Activated T-helper 1 cell treated with anti-CD3 and anti-CD28 coated beads, Interleukin-2, amount 50 U/mL, for 16 hours (primary cell): ENCODE results near the gene DCPS.
"Not testable (repeated sequence)": the region's sequence is repeated elsewhere in the genome, so short reads cannot be mapped to it uniquely, and the experiment has no call there.

Experiments used
- DNase-seq, 2 donors: peaks; one replicate each; pipeline ENCODE4 v3.0.0-alpha.2; 2020; ENCODE audit warnings: low read depth in 1 of 2, low spot score in 1 of 2

DCPS gene

GRCh38 chr11:126358763-126359160, 54.9 kb downstream of the DCPS start:
- no peak for DNase-seq

DNA sequence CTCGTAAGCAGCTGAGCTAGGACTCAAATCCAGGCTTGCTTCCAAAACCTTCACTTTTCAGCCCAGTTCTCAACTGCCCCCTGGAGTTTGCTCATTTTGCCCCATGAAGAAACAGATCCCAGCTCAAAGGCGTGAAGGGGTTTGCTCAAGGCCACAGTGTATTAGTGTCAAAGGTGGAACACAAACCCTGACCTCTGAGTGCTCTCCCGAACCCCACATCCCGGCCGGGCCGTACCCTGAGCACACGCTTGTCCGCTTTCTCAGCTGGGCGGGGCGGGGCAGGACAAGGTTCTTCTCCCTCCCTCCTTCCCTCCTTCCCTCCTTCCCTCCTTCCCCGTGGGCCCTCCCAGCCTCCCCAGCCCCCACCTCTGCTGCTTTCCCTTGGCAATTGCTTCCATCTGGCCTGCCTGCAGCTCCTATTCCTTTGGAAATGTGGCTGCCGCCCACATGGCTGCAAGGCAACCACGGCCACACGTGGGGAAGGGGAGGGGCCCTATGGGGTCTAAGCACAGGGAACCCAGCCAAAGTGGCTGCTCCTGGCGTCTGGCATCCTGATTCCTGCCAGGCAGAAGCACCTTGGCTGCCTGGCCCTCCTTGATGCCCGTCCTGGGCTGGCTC, 55.7 kb downstream of the DCPS start:
- no peak for DNase-seq

- no peak for DNase-seq
These were observed 56.2 kb downstream of the DCPS start for GRCh38 chr11:126360049-126360446.

DNA sequence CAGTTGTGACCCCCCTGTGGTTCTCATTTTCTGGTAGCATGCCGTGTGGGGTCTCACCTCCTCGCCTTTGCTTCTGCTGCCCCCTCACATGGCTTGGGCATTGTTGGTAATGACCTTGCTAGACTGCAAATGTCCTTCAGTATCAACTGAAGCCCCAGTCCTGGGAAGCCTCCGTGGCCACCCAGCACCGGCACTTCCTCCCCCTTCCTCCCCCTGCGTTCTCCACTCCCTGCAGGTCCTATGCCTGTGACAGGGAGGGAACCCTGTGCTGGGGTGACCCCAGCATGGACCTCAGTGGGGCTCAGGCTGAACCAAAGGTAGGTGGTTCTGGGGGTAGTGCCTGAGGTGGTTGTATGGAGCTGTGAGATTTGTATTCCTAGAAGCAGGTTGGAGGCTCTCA, 57.5 kb downstream of the DCPS start:
- no peak for DNase-seq

DNA sequence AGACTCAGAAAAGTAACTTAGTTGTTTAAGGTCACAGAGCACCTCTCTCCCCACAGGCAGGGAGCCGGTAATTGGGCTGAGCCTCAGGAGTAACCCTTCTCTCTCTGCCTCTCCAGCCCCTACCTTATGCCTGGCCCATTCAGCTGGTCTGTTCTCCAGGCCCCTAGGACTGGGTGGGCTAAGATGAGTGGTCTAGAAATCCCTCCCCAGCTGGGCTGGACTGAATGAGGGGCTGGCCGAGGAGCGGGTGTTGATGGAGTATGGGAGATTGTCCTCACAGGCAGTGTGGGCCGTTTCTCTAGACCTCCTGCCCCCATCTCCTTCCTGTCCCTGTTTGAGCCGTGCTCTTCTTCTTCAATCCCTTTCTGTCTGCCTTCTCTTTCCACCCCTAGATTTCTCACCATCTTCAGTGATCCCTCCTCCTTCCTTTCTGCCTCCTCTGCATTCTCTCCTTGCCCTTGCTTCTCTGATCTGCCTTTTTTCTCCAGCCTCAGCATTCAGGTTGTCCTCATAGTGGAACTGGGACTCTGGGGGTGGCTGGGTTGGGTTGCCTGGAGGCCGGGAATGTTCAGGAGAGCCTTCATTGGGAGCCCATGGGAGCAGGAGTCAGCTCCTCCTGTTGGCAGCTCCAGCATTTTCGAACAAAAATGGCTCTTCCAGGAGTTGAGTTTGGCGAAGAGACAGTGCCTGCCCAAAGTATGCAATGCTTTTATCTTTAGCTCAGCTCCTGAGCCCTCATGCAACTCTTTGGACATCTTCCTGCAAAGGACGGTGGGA, 59.2 kb downstream of the DCPS start:
- DNase-seq = no peak

GRCh38 chr11:126363706-126364248, 59.9 kb downstream of the DCPS start:
- DNase-seq = no peak

DNA sequence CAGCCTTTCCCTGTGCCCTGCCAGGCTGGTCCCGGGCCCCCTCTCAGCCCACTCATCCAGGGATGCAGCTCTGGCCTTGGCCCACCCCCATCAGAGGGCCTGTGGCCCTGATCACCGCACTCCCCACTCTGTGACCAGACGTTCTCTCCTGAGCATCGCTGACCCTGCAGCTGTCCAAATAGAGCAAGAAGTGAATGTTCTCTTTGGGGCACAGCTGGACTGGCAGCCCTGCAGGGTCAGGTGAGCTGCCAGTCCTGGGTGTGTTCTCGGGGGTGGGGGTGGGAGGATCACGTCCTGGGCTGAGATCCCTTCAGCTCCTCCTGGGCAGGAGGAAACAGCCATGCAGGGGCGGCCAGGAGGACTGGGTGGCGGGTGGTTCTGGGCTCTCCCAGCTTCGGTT, 60.9 kb downstream of the DCPS start:
- not testable (repeated sequence) for DNase-seq

- DNase-seq = not testable (repeated sequence)
These were observed 61.6 kb downstream of the DCPS start for GRCh38 chr11:126365508-126365907.

GRCh38 chr11:126366064-126366822, 62.4 kb downstream of the DCPS start:
- no peak for DNase-seq

GRCh38 chr11:126366823-126367654, 63.2 kb downstream of the DCPS start:
- not testable (repeated sequence) for DNase-seq

DNA sequence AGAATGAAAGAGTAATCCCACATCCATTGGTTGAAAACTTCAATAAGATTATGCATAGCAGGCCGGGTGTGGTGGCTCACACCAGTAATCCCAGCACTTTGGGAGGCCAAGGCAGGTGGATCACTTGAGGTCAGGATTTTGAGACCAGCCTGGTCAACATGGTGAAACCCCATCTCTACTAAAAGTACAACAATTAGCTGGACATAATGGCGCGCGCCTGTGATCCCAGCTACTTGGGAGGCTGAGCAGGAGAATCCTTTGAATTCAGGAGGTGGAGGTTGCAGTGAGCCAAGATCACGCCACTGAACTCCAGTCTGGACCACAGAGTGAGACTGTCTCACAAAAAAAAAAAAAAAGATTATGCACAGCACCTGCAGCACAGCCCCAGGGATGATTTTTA, 63.9 kb downstream of the DCPS start:
- not testable (repeated sequence) for DNase-seq

DNA sequence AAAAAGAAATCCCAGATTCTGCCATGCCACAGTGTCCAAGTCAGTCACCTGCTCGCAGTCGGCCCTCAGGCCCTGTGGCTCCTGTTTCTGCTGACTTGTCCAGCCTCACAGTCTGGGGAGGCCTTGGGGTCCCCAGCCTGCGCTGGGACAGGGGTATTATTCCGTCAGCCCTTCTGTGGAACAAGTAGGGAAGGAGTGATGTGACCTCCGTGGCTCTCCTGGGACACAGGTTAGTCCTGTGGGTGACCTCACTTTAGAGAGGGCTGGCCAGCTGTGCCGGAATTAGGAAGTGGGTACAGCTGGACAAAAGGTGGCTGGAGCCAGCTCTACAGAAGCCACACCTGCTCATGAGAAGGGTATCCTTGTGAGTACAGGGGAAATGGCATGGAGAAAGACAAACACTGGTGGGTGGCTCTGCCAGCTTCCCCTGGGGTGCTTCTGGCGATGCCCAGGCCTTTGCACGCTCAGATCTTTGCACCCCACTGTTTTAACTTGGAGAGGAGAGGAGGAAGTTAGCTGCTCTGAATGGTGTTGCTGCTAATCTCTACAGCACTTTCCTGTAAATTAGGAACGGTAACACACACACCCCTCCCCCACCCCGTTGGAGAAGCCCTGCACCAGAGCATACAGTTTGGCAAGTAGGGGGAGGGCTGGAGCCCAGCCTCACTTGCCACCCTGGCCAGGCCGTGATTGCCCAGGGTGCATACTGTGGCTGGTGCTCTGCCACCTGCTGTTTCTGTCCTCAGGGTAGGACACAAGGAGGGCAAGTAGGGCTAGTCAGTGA, 64.7 kb downstream of the DCPS start:
- DNase-seq = not testable (repeated sequence)

GRCh38 chr11:126370016-126370415, 66.2 kb downstream of the DCPS start:
- DNase-seq = no peak

- DNase-seq = no peak
These were observed 67.7 kb downstream of the DCPS start for GRCh38 chr11:126371595-126371994.

DNA sequence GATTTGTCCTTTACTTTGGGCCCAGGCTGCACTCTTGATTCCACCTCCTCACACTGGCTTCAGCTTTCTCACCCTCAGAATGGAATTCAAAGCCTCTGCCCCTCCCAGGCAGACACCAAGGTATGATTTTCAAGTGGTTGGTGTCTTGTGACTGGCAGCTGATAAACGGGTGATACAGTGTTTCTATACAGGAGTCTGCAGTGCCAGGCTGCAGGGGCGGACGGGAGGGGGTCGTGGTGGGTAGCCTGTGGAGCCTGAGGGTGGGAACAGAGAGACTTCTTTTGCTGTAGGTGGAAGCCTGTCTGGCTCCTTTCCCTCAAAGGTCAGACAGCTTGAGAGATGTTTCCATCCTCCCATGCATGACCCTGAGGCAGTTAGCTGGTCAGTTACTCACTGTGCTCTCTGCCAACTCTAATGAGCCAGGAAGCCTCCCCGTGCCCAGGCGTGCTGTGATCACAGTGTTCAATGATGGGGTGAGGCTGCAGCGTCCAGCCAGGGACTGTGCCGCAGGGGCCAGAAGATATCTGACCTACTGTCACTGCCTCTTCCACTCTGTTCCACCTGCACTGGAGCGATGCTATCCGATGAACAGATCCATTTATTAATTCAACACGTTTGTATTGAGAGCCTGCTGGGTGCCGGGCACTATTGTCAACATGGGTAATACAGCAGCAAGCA, 69.7 kb downstream of the DCPS start:
- DNase-seq = not testable (repeated sequence)

GRCh38 chr11:126374562-126375300, 70.9 kb downstream of the DCPS start:
- not testable (repeated sequence) for DNase-seq

DNA sequence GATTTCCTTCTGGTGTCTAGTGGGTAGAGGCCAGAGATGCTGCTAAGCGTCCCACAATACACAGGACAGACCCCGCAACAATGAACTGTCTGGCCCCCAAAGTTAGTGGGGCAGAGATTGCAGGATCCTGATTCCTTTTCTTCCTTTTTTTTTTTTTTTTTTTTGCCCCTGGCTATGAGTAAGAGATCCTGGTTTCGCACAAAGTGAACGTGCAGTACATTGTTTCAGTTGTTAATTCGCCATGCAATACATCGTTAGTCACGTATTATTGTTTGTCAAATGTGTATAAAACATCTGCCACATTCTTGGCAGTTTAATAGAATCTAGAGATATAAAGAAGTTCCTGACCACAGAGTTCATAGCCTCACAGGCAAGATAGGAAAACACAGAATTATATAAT, 71.9 kb downstream of the DCPS start:
- DNase-seq = no peak

- DNase-seq = no peak
These were observed 74.9 kb downstream of the DCPS start for GRCh38 chr11:126378763-126379162.

DNA sequence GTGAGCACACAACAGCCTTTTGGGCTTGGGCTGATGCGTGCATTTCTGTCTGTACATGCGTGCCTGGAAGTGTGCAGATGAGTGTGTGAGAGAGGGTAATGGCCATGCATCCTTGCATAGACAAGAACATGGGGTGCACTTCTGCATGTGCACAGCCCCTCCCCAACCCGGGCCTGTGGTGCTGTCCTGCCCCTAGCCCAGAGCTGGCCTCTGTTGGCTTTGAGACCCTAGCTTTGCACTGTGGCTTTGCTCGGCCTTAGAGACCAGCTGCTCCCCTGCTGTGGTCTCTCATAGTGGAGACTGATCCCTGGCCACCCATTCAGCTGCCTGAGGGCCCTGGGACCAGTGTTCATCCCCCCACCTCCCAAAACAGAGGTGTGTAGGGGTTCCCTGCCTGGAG, 77.0 kb downstream of the DCPS start:
- DNase-seq = no peak
